Activated T-helper 2 cell treated with anti-CD3 and anti-CD28 coated beads, Interferon-gamma antibody, Interleukin-2, Interleukin-4, amounts not matched to agents 10 μg/mL and 5 μg/mL and 100 μg/mL, durations not matched to agents 14 hours and 24 hours and 36 hours (primary cell): ENCODE results near the gene OPCML. TPM values are rescaled to one million over a fixed set of nuclear protein-coding genes. Genes with fewer than 3 reads are reported as not detected.

Source experiments
- DNase-seq: peaks from one replicate; pipeline ENCODE4 v3.0.0; 2021; ENCODE audit warnings: low spot score
- H3K27ac Mint-ChIP-seq: one replicate; pipeline ENCODE4 v1.8.0; 2021; ENCODE audit warnings: mixed read lengths
- H3K27me3 Mint-ChIP-seq: one replicate; pipeline ENCODE4 v1.8.0; 2021; ENCODE audit warnings: low read depth, mixed read lengths
- H3K36me3 Mint-ChIP-seq: one replicate; pipeline ENCODE4 v1.8.0; 2021; ENCODE audit warnings: low read depth, mixed read lengths
- H3K4me1 Mint-ChIP-seq: one replicate; pipeline ENCODE4 v1.8.0; 2021; ENCODE audit warnings: low read depth, mixed read lengths
- H3K4me3 Mint-ChIP-seq: one replicate; pipeline ENCODE4 v1.8.0; 2021; ENCODE audit warnings: low read depth, mild to moderate bottlenecking, moderate library complexity, mixed read lengths
- H3K9me3 Mint-ChIP-seq: one replicate; pipeline ENCODE4 v1.8.0; 2021; ENCODE audit warnings: mixed read lengths
- intact Hi-C: fragments of 100-400 bp; cut with micrococcal nuclease; formaldehyde crosslinking; loops from one replicate; pipeline ENCODE4 v1.15.1; 2023
- total RNA-seq: library from RNA; stranded (reverse); gene quantifications from 2 replicates; pipeline ENCODE4 v1.2.3, GENCODE V29; 2022

OPCML gene
- total RNA-seq, 1 donor from 2014 or later: not detected

DNA sequence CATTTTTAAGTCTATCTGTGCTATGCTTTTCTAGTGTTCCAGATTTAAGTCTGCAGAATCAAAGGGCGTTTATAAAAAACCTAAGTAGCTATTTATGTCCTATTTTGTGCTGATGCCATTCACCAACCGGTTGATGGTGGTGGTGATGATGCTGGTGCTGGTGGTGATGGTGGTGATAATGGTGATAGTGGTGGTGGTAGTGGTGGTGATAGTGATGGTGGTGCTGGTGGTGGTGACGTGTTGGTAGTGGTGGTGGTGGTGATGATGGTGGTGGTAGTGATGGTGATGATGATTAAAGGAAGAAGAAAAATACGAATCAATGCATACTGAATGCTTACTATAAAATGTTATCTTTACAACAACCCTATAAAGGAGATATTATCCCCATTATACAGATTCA, 178.2 kb downstream of the OPCML start:
- no peaks in the 10 kb centered on the region for H3K36me3 Mint-ChIP-seq
- no peaks in the 10 kb centered on the region for H3K4me1 Mint-ChIP-seq
- H3K4me3 Mint-ChIP-seq: no peak overlapping the region
- H3K9me3 Mint-ChIP-seq: peaks cover 5% of the 10 kb centered on the region
- H3K27ac Mint-ChIP-seq: no peak overlapping the region
- no peaks in the 10 kb centered on the region for H3K27me3 Mint-ChIP-seq
- no peak for DNase-seq
- intact Hi-C loops: no loop called here

DNA sequence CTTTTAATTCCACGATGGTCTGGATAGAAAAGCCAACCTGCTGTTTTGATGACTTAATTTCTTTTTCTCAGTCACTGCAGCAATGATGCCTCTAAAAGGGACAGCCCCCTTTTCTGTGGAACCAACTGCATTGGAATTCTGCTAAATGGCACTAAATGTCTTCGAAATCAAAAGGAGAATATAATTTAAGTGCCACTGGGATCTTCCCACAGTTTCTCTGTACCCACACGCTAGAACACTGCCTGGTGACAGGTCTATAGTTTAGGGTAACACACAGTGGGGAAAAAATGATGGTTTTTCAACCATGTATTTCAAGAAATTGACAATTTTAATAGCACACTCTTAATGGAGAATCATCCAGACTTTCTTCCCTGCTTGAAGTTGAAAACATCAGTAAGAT, 182.3 kb downstream of the OPCML start:
- Mint-ChIP-seq H3K4me3 (no peak overlapping the region), H3K36me3 (no peaks in the 10 kb centered on the region), H3K9me3 (peaks cover 5% of the 10 kb centered on the region), H3K27me3 (no peaks in the 10 kb centered on the region), H3K4me1 (no peaks in the 10 kb centered on the region), H3K27ac (no peak overlapping the region)
- DNase-seq: no peak
- intact Hi-C loops: no loop called here

DNA sequence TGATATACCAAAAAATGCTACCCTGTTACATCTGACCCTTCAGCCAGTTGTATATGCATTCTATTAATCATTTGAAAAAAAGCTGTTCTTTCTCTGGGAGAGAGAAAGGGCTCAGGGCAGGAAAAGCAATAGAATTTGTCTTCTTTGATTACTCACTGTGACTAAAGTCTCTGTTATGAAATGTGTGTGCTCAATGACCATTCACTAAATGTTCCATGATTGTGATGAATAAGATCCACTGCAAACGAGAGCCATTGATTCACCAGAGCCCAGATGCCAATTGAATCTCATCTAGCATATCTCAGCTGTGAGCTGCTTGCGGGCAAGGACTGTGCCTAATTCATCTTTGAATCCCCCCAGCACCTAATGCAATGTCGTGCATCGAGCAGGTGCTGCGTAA, 184.3 kb downstream of the OPCML start:
- intact Hi-C loops: no loop called here
- Mint-ChIP-seq H3K9me3 (no peaks in the 10 kb centered on the region), H3K27ac (no peak overlapping the region)

DNA sequence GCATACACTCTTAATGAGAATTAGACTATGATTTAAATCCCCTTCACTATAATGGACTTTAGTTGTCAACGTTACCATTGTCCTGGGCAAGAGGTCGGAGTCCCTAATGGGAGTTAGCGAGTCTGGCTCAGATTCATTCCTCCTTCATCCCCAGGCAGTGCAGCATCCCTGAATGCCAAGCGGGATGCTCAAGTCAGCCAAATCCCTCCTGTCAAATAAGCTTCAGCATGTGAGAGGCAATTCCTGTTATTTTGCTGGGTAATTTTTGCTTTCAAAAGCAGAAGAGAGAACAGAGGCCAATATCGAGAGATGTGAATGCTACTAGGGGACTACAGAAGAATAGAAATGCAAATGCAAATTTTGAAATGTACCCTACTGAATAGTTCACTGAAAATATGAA, 186.2 kb downstream of the OPCML start:
- no peak for DNase-seq
- intact Hi-C loops: no loop called here
- no peaks in the 10 kb centered on the region for H3K9me3 Mint-ChIP-seq
- H3K36me3 Mint-ChIP-seq: no peaks in the 10 kb centered on the region
- H3K4me1 Mint-ChIP-seq: no peaks in the 10 kb centered on the region
- H3K27me3 Mint-ChIP-seq: no peaks in the 10 kb centered on the region
- no peak overlapping the region for H3K27ac Mint-ChIP-seq
- no peak overlapping the region for H3K4me3 Mint-ChIP-seq

More for the DNA sequence above, 184.3 kb downstream of the OPCML start:
- no peak overlapping the region for H3K4me3 Mint-ChIP-seq
- no peak for DNase-seq
- H3K27me3 Mint-ChIP-seq: no peaks in the 10 kb centered on the region
- H3K36me3 Mint-ChIP-seq: no peaks in the 10 kb centered on the region
- no peaks in the 10 kb centered on the region for H3K4me1 Mint-ChIP-seq

DNA sequence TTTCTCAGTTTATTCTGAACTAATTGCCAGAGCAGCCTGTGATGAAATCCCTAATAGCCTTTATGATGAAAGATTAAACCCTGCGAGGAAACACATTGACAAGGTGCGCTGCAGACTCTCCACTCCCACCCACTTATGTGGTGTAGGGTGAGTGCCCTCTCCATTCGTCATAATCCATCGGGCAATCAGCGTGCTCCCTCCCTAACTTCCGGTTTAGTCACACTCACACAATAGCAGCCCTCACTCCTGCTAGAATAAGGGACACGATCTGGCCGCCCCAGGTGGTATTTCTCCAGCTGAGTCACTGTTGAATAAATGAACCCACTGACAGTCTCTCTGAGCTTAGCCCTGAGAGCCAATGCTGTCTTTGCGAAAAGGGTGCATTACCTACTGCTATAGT, 188.3 kb downstream of the OPCML start:
- H3K27ac Mint-ChIP-seq: no peak overlapping the region
- intact Hi-C loops: no loop called here
- no peaks in the 10 kb centered on the region for H3K27me3 Mint-ChIP-seq
- H3K36me3 Mint-ChIP-seq: no peaks in the 10 kb centered on the region
- no peaks in the 10 kb centered on the region for H3K4me1 Mint-ChIP-seq
- H3K4me3 Mint-ChIP-seq: no peak overlapping the region
- no peak for DNase-seq
- no peaks in the 10 kb centered on the region for H3K9me3 Mint-ChIP-seq

DNA sequence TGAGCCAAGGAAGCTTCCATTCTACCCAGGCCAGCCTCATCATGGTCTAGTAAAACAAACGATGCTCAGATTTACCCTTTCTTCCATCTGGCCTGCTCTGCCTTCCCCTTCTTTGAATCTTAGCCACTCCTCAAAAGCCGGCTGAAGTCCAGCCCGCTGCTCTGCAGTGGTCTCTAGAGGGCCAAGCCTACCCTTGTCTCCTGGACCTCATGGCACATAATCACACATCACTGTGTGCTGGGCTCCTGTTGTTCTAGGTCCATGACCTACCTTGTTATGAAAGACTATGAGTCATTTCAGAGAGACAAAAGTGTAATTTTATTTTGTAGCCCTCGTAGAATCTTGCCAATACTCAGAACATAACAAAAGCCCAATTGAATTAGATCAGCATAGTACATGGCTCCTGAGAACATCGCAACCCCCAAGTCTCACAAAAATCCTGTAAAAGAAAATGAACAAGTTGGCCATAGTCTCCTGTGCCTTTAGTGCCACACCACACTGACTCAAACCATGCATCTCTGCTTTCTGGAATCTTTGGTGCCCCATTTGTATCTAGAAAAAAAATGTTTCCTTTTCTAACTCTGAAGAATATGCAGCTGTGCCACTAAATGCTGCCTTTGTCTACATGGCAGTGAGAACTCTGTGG, 192.7 kb downstream of the OPCML start:
- Mint-ChIP-seq H3K9me3 (no peaks in the 10 kb centered on the region), H3K27ac (no peak overlapping the region), H3K36me3 (no peaks in the 10 kb centered on the region), H3K4me1 (no peaks in the 10 kb centered on the region), H3K27me3 (no peaks in the 10 kb centered on the region), H3K4me3 (no peak overlapping the region)
- intact Hi-C loops: no loop called here
- no peak for DNase-seq

DNA sequence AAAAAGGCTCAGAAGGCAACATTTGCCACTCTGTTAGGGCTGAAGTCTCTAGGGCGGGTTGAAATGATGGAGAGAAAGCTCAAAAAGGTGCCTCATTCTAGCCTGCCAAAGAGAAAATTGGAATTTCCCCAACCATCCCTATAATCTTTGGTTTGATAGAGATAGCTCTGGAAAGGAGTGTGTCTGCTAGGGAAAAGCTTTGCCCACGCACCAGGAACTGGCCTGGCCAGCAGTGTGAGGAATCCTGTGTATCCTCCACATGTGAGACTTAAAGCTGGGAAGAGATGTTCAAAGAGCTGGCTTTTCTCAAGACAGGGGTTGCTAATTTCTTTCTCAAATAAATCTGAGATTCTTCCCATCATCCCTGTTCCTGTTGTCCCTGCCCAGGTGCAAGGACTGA, 193.7 kb downstream of the OPCML start:
- Mint-ChIP-seq H3K27ac (no peak overlapping the region), H3K36me3 (no peaks in the 10 kb centered on the region), H3K27me3 (no peaks in the 10 kb centered on the region), H3K4me3 (no peak overlapping the region), H3K9me3 (peaks cover 4% of the 10 kb centered on the region), H3K4me1 (no peaks in the 10 kb centered on the region)
- intact Hi-C loops: no loop called here
- DNase-seq: no peak

DNA sequence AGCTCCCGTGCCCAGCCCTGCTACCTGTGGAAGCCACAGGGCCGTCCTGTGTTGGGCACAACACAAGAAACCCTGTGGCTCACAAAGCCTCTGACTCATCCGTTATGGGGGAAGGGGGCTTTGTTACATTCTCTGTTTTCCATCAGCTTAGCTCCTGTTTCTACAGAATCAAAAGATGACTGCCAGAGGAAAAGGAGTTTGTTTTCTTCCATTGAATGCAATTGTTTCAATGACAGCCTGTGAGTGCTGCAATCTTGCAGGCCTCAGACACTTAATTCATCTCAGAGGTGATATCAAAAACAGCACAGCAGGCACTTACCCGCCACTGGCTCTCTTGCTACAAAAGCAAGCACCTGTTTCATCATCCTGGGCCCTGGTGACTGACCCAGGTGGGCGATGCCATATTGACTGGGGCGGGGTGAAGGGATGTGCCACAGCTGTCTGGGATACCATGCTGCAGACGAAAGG, 194.3 kb downstream of the OPCML start:
- no peak for DNase-seq
- Mint-ChIP-seq H3K4me3 (no peak overlapping the region), H3K4me1 (no peaks in the 10 kb centered on the region), H3K9me3 (peaks cover 4% of the 10 kb centered on the region), H3K27ac (no peak overlapping the region), H3K36me3 (no peaks in the 10 kb centered on the region), H3K27me3 (no peaks in the 10 kb centered on the region)
- intact Hi-C loops: no loop called here

DNA sequence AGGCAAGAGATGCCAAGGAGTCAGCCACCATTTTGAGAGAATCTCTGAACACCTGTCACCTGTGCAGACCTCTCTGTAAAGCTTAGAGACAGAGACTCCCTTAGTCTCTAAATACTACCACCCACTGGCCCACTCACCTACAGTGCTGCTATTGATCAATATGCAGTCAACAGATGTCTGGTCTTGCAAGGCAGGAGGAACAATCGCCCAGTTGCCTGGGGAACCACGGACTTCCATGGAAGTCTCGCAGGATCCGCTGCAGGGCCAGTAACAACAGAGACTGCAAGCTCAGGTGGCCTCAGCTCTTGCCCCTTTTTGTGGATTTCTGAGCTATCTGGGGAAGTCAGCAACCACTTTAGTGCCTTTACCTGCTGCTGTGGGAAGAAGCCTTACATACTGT, 195.1 kb downstream of the OPCML start:
- intact Hi-C loops: no loop called here
- Mint-ChIP-seq H3K9me3 (peaks cover 8% of the 10 kb centered on the region), H3K36me3 (no peaks in the 10 kb centered on the region), H3K27me3 (no peaks in the 10 kb centered on the region), H3K4me3 (no peak overlapping the region), H3K27ac (no peak overlapping the region), H3K4me1 (no peaks in the 10 kb centered on the region)
- no peak for DNase-seq

DNA sequence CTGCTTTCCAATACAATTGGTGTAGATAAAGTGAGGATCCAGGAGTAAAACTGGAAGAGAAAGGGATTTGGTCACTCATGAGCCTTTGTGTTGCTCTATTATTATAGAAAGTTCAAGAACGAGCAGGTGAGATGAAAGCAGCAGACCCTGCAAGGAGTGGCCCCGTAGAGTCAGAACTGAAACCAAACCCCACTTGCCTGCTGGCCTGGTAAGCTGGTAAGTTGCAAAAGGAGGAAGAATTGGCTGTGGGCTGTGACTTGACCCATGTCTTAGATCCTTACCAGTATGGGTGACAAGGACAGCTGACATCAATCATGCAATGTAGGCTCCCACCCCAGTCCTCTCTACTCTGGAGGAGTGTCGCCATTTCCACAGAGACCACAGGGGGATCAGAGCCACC, 201.3 kb downstream of the OPCML start:
- H3K27ac Mint-ChIP-seq: no peak overlapping the region

DNA sequence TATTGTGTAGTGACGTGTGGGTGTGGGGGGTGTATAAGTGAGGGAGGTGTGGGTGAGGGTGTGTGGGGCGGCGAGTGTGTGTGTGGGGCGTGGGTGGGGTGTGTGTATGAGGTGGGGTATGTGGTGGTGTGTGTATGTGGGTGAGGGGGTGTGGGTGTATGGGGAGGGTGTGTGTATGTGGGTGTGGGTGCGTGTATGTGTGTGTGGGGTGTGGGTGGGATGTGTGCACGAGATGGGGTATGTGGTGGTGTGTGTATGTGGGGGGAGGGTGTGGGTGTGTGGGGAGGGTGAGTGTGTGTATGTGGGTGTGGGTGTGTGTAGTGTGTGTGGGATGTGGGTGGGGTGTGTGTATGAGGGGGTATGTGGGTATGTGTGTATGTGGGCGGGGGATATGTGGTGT, 205.5 kb downstream of the OPCML start:
- H3K9me3 Mint-ChIP-seq: peaks cover 9% of the 10 kb centered on the region
- intact Hi-C loops: no loop called here

More for the DNA sequence above, 201.3 kb downstream of the OPCML start:
- no peak overlapping the region for H3K4me3 Mint-ChIP-seq
- no peaks in the 10 kb centered on the region for H3K27me3 Mint-ChIP-seq
- no peaks in the 10 kb centered on the region for H3K36me3 Mint-ChIP-seq
- H3K9me3 Mint-ChIP-seq: peaks cover 12% of the 10 kb centered on the region
- intact Hi-C loops: no loop called here
- no peak for DNase-seq
- H3K4me1 Mint-ChIP-seq: no peaks in the 10 kb centered on the region

DNA sequence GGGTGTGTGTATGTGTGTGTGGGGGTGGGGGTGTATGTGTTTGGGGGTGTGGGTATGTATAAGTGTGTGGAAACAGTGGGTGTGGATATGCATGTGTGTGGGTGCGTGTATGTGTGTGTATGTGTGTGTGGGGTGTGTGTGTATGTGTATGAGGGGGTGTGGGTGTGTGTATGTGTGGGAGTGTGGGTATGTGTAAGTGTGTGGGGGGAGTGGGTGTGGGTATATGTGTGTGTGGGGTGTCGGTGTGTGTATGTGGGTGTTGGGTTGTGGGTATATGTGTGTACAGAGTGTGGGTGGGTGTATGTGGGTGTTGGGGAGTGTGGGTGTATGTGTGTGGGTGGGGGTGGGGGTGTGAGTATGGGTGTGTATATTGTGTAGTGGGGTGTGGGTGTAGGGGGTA, 206.0 kb downstream of the OPCML start:
- intact Hi-C loops: no loop called here
- no peak for DNase-seq
- no peaks in the 10 kb centered on the region for H3K4me1 Mint-ChIP-seq
- peaks cover 9% of the 10 kb centered on the region for H3K9me3 Mint-ChIP-seq
- no peak overlapping the region for H3K27ac Mint-ChIP-seq
- H3K4me3 Mint-ChIP-seq: no peak overlapping the region
- H3K27me3 Mint-ChIP-seq: no peaks in the 10 kb centered on the region
- no peaks in the 10 kb centered on the region for H3K36me3 Mint-ChIP-seq

More for the DNA sequence above, 205.5 kb downstream of the OPCML start:
- Mint-ChIP-seq H3K36me3 (no peaks in the 10 kb centered on the region), H3K4me1 (no peaks in the 10 kb centered on the region), H3K4me3 (no peak overlapping the region), H3K27me3 (no peaks in the 10 kb centered on the region), H3K27ac (no peak overlapping the region)
- DNase-seq: no peak

DNA sequence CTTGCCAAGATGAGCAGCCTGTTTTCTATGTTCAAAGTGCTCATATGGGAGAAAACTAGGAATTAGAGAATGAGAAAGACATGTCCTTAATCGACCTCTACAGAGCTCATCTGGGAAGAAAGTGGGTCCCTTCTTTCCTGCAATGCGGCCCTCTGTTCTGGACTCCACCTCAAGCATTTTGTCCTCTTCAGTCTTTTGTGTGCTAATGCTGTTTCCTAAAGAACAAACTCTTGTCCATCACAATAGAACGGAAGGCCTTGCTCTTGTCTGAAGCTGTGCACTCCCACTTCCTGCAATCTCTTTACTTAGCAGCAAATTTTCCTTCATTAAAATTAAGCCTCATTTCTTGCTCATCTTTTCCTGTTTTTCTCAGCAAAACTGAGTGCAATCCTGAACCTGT, 206.6 kb downstream of the OPCML start:
- DNase-seq: no peak
- H3K36me3 Mint-ChIP-seq: no peaks in the 10 kb centered on the region
- peaks cover 9% of the 10 kb centered on the region for H3K9me3 Mint-ChIP-seq
- no peaks in the 10 kb centered on the region for H3K27me3 Mint-ChIP-seq
- H3K4me3 Mint-ChIP-seq: no peak overlapping the region
- no peaks in the 10 kb centered on the region for H3K4me1 Mint-ChIP-seq
- H3K27ac Mint-ChIP-seq: no peak overlapping the region
- intact Hi-C loops: no loop called here

DNA sequence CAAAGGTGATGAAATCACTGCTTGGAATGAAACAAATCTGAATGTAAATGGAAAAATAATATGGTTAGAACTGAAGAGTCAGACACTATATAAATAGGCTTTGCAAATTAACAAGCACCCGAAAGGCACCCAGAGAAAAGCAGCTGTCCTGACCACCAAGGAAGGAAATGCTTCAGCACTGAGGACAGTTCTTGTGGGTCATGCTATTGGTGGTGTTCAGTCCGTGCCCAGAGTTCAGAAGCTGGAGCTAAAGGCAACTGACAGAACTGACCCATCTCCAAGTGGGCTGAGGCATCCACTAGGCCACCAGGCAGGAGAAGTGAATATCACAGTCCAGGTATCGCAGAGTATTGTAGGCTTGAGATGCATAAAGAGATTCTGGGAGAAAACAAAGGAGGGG, 208.9 kb downstream of the OPCML start:
- H3K36me3 Mint-ChIP-seq: no peaks in the 10 kb centered on the region
- peaks cover 9% of the 10 kb centered on the region for H3K9me3 Mint-ChIP-seq
- no peak for DNase-seq
- H3K4me3 Mint-ChIP-seq: no peak overlapping the region
- intact Hi-C loops: no loop called here
- H3K27me3 Mint-ChIP-seq: no peaks in the 10 kb centered on the region
- no peaks in the 10 kb centered on the region for H3K4me1 Mint-ChIP-seq
- H3K27ac Mint-ChIP-seq: no peak overlapping the region
